Tibial artery (tissue), 4 donors: ENCODE results near the gene ARSB.

ENCODE experiments used
- DNase-seq, 2 donors: peaks; one replicate each; pipeline ENCODE4 v3.0.0-alpha.2; 2019
- H3K27ac ChIP-seq, 2 donors: fragments of 200-600 bp; sonication (generic) in 1 of 2; 1 replicate in 1 of 2; 2 replicates in 1 of 2; pipeline ENCODE4 v1.5.1; 2018 to 2019; ENCODE audit warnings: mild to moderate bottlenecking in 1 of 2
- H3K27me3 ChIP-seq, 2 donors: fragments of 200-600 bp; sonication (generic) in 1 of 2; one replicate each; pipeline versions ENCODE4 v1.5.1 to v1.6.0; 2016 to 2019
- H3K36me3 ChIP-seq, 3 donors: fragments of 200-600 bp; sonication (generic) in 2 of 3; one replicate each; pipeline ENCODE4 v1.5.1; 2016 to 2019; ENCODE audit warnings: mild to moderate bottlenecking in 2 of 3
- H3K4me1 ChIP-seq, 4 donors: fragments of 200-600 bp; sonication (generic) in 2 of 4; 1 replicate in 3 of 4; 2 replicates in 1 of 4; pipeline ENCODE4 v1.5.1; 2016 to 2019
- H3K4me3 ChIP-seq, 2 donors: fragments of 200-600 bp; sonication (generic) in 1 of 2; 1 replicate in 1 of 2; 2 replicates in 1 of 2; pipeline ENCODE4 v1.5.1; 2018 to 2019; ENCODE audit warnings: mild to moderate bottlenecking in 2 of 2
- H3K9me3 ChIP-seq, 3 donors: fragments of 200-600 bp; sonication (generic) in 1 of 3; one replicate each; pipeline ENCODE4 v1.5.1; 2016 to 2019
- intact Hi-C: fragments of 100-400 bp; cut with DNase I; formaldehyde crosslinking; loops from one replicate; pipeline ENCODE4 v1.15.0; 2023; ENCODE audit warnings: low total_unique reads
- TF ChIP-seq, protein P1 (sequence below), 2 experiments: fragments of 200-600 bp in 1 of 2; fragments of 450-650 bp in 1 of 2; IDR thresholded peaks; one replicate each; pipeline ENCODE4 v1.5.1; 2017 to 2019; ENCODE audit warnings: antibody characterized with exemption in 2 of 2, mild to moderate bottlenecking in 1 of 2, moderate library complexity in 1 of 2

The ARSB gene

GRCh38 chr5:78956901-78957300, 28.2 kb downstream of the ARSB start:
- TF ChIP-seq, protein P1, sequence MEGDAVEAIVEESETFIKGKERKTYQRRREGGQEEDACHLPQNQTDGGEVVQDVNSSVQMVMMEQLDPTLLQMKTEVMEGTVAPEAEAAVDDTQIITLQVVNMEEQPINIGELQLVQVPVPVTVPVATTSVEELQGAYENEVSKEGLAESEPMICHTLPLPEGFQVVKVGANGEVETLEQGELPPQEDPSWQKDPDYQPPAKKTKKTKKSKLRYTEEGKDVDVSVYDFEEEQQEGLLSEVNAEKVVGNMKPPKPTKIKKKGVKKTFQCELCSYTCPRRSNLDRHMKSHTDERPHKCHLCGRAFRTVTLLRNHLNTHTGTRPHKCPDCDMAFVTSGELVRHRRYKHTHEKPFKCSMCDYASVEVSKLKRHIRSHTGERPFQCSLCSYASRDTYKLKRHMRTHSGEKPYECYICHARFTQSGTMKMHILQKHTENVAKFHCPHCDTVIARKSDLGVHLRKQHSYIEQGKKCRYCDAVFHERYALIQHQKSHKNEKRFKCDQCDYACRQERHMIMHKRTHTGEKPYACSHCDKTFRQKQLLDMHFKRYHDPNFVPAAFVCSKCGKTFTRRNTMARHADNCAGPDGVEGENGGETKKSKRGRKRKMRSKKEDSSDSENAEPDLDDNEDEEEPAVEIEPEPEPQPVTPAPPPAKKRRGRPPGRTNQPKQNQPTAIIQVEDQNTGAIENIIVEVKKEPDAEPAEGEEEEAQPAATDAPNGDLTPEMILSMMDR (IDR thresholded peaks at IDR 0.05), result no peak
- Histone ChIP-seq H3K36me3 (no peaks in the 10 kb centered on the region), H3K27ac (no peak overlapping the region), H3K27me3 (no peaks in the 10 kb centered on the region), H3K4me3 (no peak overlapping the region), H3K4me1 (no peaks in the 10 kb centered on the region), H3K9me3 (no peaks in the 10 kb centered on the region)
- intact Hi-C loops, result no loop called here
- DNase-seq, result no peak

- H3K4me3 ChIP-seq, result no peak overlapping the region
- no peaks in the 10 kb centered on the region for H3K4me1 ChIP-seq
- TF ChIP-seq, protein P1 (IDR thresholded peaks at IDR 0.05), result no peak
- no peak overlapping the region for H3K27ac ChIP-seq
- no peaks in the 10 kb centered on the region for H3K9me3 ChIP-seq
- H3K36me3 ChIP-seq, result no peaks in the 10 kb centered on the region
- intact Hi-C loops, result no loop called here
- DNase-seq, result no peak
- no peaks in the 10 kb centered on the region for H3K27me3 ChIP-seq
These were observed 31.9 kb downstream of the ARSB start for GRCh38 chr5:78953092-78953800.

- Histone ChIP-seq H3K27ac (peak overlapping the region; percentile 28 to 34), H3K4me3 (no peak overlapping the region), H3K4me1 (no peaks in the 10 kb centered on the region), H3K9me3 (no peaks in the 10 kb centered on the region), H3K36me3 (no peaks in the 10 kb centered on the region), H3K27me3 (no peaks in the 10 kb centered on the region)
- intact Hi-C loops, result no loop called here
- TF ChIP-seq, protein P1 (IDR thresholded peaks at IDR 0.05), result no peak
- no peak for DNase-seq
These were observed 54.4 kb downstream of the ARSB start for GRCh38 chr5:78930721-78931120.

GRCh38 chr5:78929833-78930232, 55.3 kb downstream of the ARSB start:
- H3K4me1 ChIP-seq, result no peaks in the 10 kb centered on the region
- no peak overlapping the region for H3K4me3 ChIP-seq
- no peak for DNase-seq
- no peaks in the 10 kb centered on the region for H3K36me3 ChIP-seq
- TF ChIP-seq, protein P1 (IDR thresholded peaks at IDR 0.05), result no peak
- no peaks in the 10 kb centered on the region for H3K9me3 ChIP-seq
- H3K27me3 ChIP-seq, result no peaks in the 10 kb centered on the region
- H3K27ac ChIP-seq, result no peak overlapping the region
- intact Hi-C loops, result no loop called here

- Histone ChIP-seq H3K9me3 (no peaks in the 10 kb centered on the region), H3K4me1 (no peaks in the 10 kb centered on the region), H3K4me3 (no peak overlapping the region), H3K27me3 (no peaks in the 10 kb centered on the region), H3K27ac (no peak overlapping the region), H3K36me3 (no peaks in the 10 kb centered on the region)
- TF ChIP-seq, protein P1 (IDR thresholded peaks at IDR 0.05), result no peak
- DNase-seq, result no peak
- intact Hi-C loops, result no loop called here
These were observed 57.3 kb downstream of the ARSB start for GRCh38 chr5:78927657-78928282.
